Effector CD4-positive, alpha-beta T cell (primary cell): ENCODE measurements around the gene MAG.

Experiments used
- DNase-seq: peaks from one replicate; pipeline ENCODE4 v3.0.0-alpha.2; 2020

Gene MAG

GRCh38 chr19:35300339-35300649 lies 8.3 kb downstream of the MAG start:
- no peak for DNase-seq

- DNase-seq: no peak
Observed at GRCh38 chr19:35301961-35302360, 10.0 kb downstream of the MAG start.

GRCh38 chr19:35302446-35302845 lies 10.5 kb downstream of the MAG start:
- DNase-seq: no peak

- no peak for DNase-seq
Observed at GRCh38 chr19:35303357-35303915, 11.5 kb downstream of the MAG start.

GRCh38 chr19:35304036-35304435 lies 12.1 kb downstream of the MAG start:
- DNase-seq: no peak

GRCh38 chr19:35305181-35305580 lies 13.2 kb downstream of the MAG start:
- DNase-seq: no peak

GRCh38 chr19:35306473-35307246 lies 14.7 kb downstream of the MAG start:
- no peak for DNase-seq

GRCh38 chr19:35307931-35308330 lies 16.0 kb downstream of the MAG start:
- no peak for DNase-seq

GRCh38 chr19:35308910-35309309 lies 16.9 kb downstream of the MAG start:
- no peak for DNase-seq

GRCh38 chr19:35309481-35310279 lies 17.7 kb downstream of the MAG start:
- no peak for DNase-seq

GRCh38 chr19:35310331-35310730 lies 18.4 kb downstream of the MAG start:
- DNase-seq: no peak

GRCh38 chr19:35310811-35311465 lies 19.0 kb downstream of the MAG start:
- DNase-seq: no peak

GRCh38 chr19:35311901-35312665 lies 20.1 kb downstream of the MAG start:
- DNase-seq: no peak

GRCh38 chr19:35313587-35313986 lies 21.6 kb downstream of the MAG start:
- DNase-seq: no peak

GRCh38 chr19:35314031-35314430 lies 22.1 kb downstream of the MAG start:
- no peak for DNase-seq

- DNase-seq: no peak
Observed at GRCh38 chr19:35314858-35315470, 23.0 kb downstream of the MAG start.

GRCh38 chr19:35315883-35316282 lies 23.9 kb downstream of the MAG start:
- no peak for DNase-seq

- DNase-seq: no peak
Observed at GRCh38 chr19:35316560-35316959, 24.6 kb downstream of the MAG start.

- DNase-seq: no peak
Observed at GRCh38 chr19:35317464-35318043, 25.6 kb downstream of the MAG start.

- no peak for DNase-seq
Observed at GRCh38 chr19:35318679-35319448, 26.9 kb downstream of the MAG start.

- DNase-seq: no peak
Observed at GRCh38 chr19:35320065-35320713, 28.2 kb downstream of the MAG start.
